C4-2B (cell line): ENCODE data around the gene RBM20.

Source experiments
- CTCF ChIP-seq: fragments of 450-650 bp; conservative IDR thresholded peaks from 2 replicates; pipeline ENCODE4 v1.5.1; 2017; ENCODE audit warnings: mild to moderate bottlenecking
- ZFX ChIP-seq: fragments of 450-650 bp; IDR thresholded peaks from 2 replicates; pipeline ENCODE4 v1.6.1; 2017

- TF ChIP-seq CTCF, result no peak
- TF ChIP-seq ZFX, result no peak
Measured at GRCh38 chr10:110815354-110816004, 171.3 kb downstream of the RBM20 start.
